Activated effector memory CD4-positive, alpha-beta T cell treated with Interleukin-2 at 50 U/mL for 16 hours (primary cell): ENCODE results near the gene GOLM1.
"Not testable (repeated sequence)": the region's sequence is repeated elsewhere in the genome, so short reads cannot be mapped to it uniquely, and the experiment has no call there.

ENCODE experiments used
- DNase-seq: peaks from one replicate; pipeline ENCODE4 v3.0.0-alpha.2; 2020

GOLM1 gene

DNA sequence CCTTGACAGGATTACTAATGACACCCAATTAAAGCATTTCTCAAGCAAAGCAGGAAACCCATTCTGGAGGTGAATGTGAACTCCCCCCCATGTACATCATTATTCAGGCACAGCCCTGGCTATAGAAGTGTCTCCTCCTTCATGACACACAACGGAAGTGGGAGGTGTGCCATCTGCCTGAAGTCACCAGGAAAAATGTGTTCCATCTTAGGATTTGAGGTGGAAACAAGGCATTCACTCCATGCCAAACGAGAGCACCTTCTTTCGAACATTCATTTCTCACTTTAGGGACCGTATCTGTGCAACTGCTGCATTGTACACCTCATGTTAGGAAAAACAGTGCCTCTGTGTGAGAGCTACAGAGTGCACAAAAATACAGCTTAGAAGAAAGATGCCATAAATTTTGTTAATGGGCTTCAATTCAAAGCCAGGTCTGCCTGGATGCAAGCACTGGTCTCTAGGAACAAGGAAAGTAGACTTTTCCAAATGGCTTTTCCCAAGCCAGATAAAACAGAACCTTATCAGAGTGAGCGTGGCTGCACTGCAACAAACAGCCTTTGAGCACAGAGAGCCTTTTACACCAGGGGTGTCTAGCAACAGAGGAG lies 19.4 kb downstream of the GOLM1 start:
- no peak for DNase-seq

DNA sequence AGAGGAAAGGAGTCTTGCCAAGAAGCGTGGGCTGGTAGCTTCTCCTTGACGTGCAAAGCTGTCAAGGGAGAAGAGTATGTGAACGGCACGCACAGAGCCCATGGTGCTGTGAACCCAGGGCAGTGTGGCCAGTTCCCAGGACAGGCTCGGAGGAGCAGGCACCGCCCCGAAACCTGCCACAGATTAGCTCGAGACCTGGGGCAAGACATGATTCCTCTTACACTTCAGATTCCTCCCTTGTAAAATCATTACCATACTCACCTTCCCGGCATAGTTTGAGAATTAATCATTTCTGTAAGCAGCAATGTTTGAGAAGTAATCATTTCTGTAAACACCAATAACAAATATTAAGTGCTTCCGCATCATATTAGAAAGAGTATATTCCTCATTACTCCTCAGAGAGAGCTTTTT lies 19.9 kb downstream of the GOLM1 start:
- no peak for DNase-seq

- DNase-seq: no peak
Observed at GRCh38 chr9:86078731-86079130, 20.6 kb downstream of the GOLM1 start.

- no peak for DNase-seq
Observed at GRCh38 chr9:86077276-86077675, 22.1 kb downstream of the GOLM1 start.

GRCh38 chr9:86075132-86076109 lies 23.9 kb downstream of the GOLM1 start:
- DNase-seq: no peak

- DNase-seq: no peak
Observed at GRCh38 chr9:86073839-86074238, 25.5 kb downstream of the GOLM1 start.

DNA sequence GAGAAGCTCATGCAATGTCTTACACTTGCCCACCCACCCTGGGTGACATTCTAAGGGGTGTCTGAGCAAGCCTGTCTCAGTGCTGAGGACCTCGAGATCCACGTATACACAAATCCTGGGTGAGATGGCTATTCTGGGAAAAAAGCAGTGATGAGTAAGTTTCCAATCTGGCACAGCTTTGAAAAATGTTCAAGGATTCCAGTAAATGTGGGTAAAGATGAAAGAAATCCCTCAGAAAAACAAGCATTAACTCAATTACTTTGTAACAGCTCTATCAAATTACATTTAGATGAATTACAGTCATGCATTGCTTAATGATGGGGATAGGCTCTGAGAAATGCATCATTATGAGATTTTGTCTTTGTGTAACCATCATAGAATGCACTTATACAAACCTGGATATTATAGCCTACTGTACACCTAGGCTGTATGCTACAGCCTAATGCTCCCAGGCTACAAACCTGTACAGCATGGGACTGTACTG lies 26.9 kb downstream of the GOLM1 start:
- no peak for DNase-seq

DNA sequence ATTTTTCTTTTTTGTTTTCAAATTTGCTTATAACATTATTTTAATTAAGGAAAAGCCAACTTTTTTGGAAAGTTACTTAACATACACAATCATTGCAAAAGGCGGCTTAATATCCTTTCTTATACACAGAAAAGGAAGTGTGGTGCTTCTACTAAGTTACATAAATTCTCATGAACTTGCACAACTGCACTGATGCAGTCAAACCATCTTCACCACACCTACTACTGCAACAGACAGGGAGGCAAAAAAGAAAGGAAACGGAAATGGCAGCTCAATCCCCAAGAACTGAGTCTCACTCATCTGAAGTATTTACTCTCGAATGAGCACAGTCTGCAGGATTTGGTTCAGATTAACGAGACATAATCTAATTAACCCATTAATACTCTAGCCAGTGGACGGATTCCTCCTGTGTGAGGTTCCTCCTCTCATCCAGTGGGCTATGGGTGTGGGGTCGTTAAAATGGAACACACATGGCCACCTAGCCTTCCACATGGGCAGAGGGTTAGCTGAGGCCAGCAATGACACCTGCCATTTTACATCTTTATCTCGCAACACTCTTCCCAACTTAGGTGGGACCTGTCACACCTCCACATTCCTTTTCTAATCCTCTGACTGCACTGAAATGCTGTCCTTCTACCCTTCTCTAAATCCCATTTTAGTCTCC lies 30.0 kb downstream of the GOLM1 start:
- no peak for DNase-seq

GRCh38 chr9:86064220-86064619 lies 35.1 kb downstream of the GOLM1 start:
- DNase-seq: no peak

DNA sequence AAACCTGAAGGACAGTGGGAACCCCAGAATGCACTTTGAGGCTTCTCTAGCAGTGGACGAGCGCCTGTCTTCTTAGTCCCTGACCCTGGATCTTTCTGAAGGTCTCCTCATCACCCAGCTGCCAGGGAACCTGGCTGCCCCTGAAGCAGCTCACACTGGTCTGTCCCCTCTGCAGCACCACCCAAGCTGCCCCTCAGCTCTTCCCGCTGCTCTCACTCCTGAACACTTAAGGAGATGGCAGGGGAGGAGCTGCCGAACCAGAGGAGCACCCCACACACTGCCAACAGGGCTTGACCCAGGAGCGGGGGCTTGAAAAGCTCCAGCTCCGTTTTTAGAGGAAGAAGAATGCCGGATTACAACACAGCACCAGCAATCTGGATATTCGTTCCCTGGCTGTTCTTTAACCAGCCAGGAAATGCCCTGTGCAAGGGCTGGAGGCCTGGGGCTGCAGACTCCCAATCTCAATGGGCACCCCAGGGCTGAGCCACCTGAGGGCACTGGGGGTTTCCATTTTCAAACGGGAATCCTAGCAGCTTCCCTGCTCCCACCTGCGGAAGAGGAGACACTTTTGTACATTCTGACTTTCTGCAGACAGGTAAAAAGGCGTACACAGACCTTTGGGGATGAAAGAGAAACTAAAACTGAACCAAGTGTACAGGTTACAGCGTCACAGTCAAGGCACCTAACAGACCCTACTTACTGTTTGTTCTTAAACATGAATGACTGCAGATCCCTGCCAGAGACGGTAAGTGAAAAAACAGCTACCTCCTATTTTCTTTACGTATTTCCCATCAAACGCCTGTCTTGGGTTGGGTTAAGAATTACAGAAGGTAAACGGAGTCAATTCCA lies 36.3 kb downstream of the GOLM1 start:
- no peak for DNase-seq

GRCh38 chr9:86061972-86062739 lies 37.2 kb downstream of the GOLM1 start:
- no peak for DNase-seq

GRCh38 chr9:86057491-86057890 lies 41.9 kb downstream of the GOLM1 start:
- DNase-seq: no peak

- DNase-seq: no peak
Observed at GRCh38 chr9:86054695-86055094, 44.7 kb downstream of the GOLM1 start.

DNA sequence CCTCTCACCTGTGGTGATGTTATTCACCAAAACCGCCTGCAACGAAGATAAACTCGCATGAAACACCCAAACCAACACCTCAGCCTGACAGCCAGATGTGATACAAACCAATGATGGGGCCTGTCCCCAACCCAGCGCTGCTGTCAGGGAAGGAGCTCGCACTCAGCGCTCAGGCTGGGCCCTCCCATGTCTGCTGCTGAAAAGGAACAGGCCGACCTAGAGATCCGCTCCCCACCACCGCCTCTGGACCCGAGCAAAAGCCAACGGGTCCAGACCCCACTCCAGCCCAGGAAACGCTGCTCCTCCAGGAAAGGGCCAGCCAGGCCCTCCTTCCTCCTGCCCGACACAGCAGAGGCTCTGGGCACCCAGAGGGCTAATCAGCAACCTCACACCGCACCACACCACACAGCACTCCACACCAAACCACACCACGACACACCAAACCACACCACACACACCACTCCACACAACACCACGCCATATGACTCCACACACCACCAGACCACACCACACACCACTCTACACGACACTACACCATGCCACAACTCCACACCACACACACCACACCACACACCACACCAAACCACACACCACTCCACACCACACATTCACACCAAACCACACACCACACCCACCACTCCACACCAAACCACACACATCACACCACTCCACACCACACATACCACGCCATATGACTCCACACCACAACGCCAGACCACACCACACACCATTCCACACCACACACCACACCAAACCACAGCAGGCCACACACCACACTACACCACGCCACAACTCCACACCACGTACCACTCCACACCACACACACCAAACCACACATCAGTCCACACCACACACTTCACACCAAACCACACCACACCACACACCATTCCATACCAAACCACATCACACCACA lies 46.5 kb downstream of the GOLM1 start:
- no peak for DNase-seq

- not testable (repeated sequence) for DNase-seq
Observed at GRCh38 chr9:86048018-86048742, 51.2 kb downstream of the GOLM1 start.

GRCh38 chr9:86047361-86047760 lies 52.0 kb downstream of the GOLM1 start:
- no peak for DNase-seq

- DNase-seq: no peak
Observed at GRCh38 chr9:86046930-86047341, 52.4 kb downstream of the GOLM1 start.

- DNase-seq: no peak
Observed at GRCh38 chr9:86046071-86046636, 53.2 kb downstream of the GOLM1 start.

GRCh38 chr9:86045654-86046053 lies 53.7 kb downstream of the GOLM1 start:
- no peak for DNase-seq

GRCh38 chr9:86043999-86044398 lies 55.4 kb downstream of the GOLM1 start:
- no peak for DNase-seq
